ENCODE results near the gene APOD.

The APOD gene

GRCh38 chr3:195551381-195551978 lies 32.3 kb downstream of the APOD start:
- Histone ChIP-seq H3K4me3 (ENCODE audit: low read depth in 1 of 2, low read length in 1 of 2) (no peak overlapping the region), H3K27me3 (peaks cover 23% of the 10 kb centered on the region), H3K9me3 (no peaks in the 10 kb centered on the region), H3K27ac (no peak overlapping the region), H3K4me1 (ENCODE audit: control insufficient read depth in 1 of 2, insufficient read depth in 1 of 2, low read depth in 1 of 2, low read length in 1 of 2) (peaks cover 29 to 37% of the 10 kb centered on the region in 2 experiments), H3K36me3 (no peaks in the 10 kb centered on the region)
- TF ChIP-seq CTCF (IDR thresholded peaks at IDR 0.05), result no peak

- Histone ChIP-seq H3K4me1 (ENCODE audit: control insufficient read depth in 1 of 2, insufficient read depth in 1 of 2, low read depth in 1 of 2, low read length in 1 of 2) (peaks cover 29 to 43% of the 10 kb centered on the region in 2 experiments), H3K4me3 (ENCODE audit: low read depth in 1 of 2, low read length in 1 of 2) (peak overlapping the region in 1 of 2 experiments; percentile 25), H3K9me3 (no peaks in the 10 kb centered on the region), H3K27ac (peak overlapping the region; percentile 86), H3K36me3 (no peaks in the 10 kb centered on the region), H3K27me3 (peaks cover 23% of the 10 kb centered on the region)
- no peak for TF ChIP-seq CTCF (IDR thresholded peaks at IDR 0.05)
Observed at GRCh38 chr3:195550723-195551122, 33.0 kb downstream of the APOD start.

DNA sequence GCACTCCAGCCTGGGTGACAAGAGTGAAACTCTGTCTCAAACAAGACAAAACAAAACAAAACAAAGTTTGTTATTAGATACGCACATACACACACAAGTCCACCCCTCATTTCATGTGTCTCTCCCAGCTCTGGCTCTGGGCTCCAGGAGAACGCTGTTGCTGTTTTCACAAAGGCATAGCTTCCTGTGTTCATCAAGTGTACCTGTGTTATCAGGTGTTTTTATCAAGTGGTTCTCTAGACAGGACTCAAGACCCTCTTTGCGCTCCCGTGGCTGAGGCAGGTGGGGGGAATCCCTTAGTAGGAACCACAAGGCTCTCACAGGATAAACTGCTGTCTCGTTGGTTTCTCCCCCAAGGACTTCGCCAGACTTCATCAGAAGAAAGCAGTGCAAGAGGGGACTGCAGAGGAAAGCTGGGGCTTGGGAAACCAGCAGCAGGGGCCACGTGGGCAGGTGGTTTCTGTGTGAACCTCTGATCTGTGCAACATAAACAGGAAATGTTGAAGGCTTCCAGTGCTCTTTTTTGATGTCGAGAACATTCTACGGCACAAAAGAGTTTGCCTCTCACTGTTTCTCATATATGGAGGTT lies 33.7 kb downstream of the APOD start:
- no peak for TF ChIP-seq CTCF (IDR thresholded peaks at IDR 0.05)
- Histone ChIP-seq H3K27me3 (peaks cover 24% of the 10 kb centered on the region), H3K36me3 (no peaks in the 10 kb centered on the region), H3K4me3 (ENCODE audit: low read depth in 1 of 2, low read length in 1 of 2) (peak overlapping the region; percentile 25), H3K27ac (peak overlapping the region; percentile 86), H3K9me3 (no peaks in the 10 kb centered on the region), H3K4me1 (ENCODE audit: control insufficient read depth in 1 of 2, insufficient read depth in 1 of 2, low read depth in 1 of 2, low read length in 1 of 2) (peaks cover 29 to 43% of the 10 kb centered on the region in 2 experiments)

DNA sequence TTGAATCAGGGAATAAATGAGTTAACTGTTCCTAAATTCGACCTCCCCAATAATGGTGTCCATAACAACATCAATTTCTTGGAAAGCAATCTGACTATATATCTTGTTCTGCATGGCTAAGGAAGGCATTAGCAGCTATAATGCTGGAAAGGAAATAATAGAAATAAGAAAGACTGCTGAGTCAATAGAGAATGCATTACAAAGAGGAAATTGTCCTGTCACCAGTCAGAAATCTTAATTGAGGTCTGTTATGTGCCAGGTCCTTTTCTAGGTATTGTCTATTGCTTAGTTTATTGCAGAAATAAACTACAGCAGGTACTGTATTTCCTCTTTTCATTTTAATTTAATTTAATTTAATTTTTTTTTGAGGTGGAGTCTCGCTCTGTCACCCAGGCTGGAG lies 34.8 kb downstream of the APOD start:
- H3K27ac ChIP-seq, result peak overlapping the region; percentile 86

DNA sequence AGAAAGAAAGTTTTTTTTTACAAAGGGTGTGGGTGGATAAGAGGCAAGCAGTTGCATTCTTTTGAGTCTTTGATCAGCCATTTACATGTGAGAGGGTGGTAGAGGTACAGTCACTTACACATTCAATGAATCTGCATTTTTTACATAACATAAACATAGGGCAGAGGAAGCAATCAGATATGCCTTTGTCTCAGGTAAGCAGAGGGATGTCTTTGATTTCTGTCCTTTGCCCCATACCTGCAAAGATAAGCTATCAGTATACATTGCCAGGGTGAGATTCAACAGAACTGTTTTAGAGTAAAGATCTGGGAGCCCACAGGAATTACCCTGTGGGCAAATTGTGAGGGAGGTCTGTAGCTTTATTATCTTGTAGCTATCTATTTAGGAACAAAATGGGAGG lies 35.2 kb downstream of the APOD start:
- H3K36me3 ChIP-seq, result no peaks in the 10 kb centered on the region
- no peaks in the 10 kb centered on the region for H3K9me3 ChIP-seq
- peaks cover 35% of the 10 kb centered on the region for H3K27me3 ChIP-seq
- H3K4me3 ChIP-seq (ENCODE audit: low read depth in 1 of 2, low read length in 1 of 2), result no peak overlapping the region
- TF ChIP-seq CTCF (IDR thresholded peaks at IDR 0.05), result no peak
- peaks cover 33 to 49% of the 10 kb centered on the region in 2 experiments for H3K4me1 ChIP-seq (ENCODE audit: control insufficient read depth in 1 of 2, insufficient read depth in 1 of 2, low read depth in 1 of 2, low read length in 1 of 2)
- H3K27ac ChIP-seq, result no peak overlapping the region

More for the DNA sequence above, 34.8 kb downstream of the APOD start:
- Histone ChIP-seq H3K9me3 (no peaks in the 10 kb centered on the region), H3K27me3 (peaks cover 31% of the 10 kb centered on the region), H3K36me3 (no peaks in the 10 kb centered on the region), H3K4me3 (ENCODE audit: low read depth in 1 of 2, low read length in 1 of 2) (peak overlapping the region in 1 of 2 experiments; percentile 25), H3K4me1 (ENCODE audit: control insufficient read depth in 1 of 2, insufficient read depth in 1 of 2, low read depth in 1 of 2, low read length in 1 of 2) (peaks cover 29 to 44% of the 10 kb centered on the region in 2 experiments)
- TF ChIP-seq CTCF (IDR thresholded peaks at IDR 0.05), result no peak
